ENCODE measurements around the gene SAT1. TPM values are rescaled to one million over a fixed set of nuclear protein-coding genes. Genes with fewer than 3 reads are reported as not detected.

Gene SAT1
- total and polyA plus RNA-seq, 10 of the 15 experiments (the other 5 are each of a cell fraction or from before 2014, with no cell fraction given) = 42.2 to 234 (median 60.4) TPM

GRCh38 chrX:23782863-23783588, at the start of gene SAT1 (continued):
- TF ChIP-seq KDM1A (IDR thresholded peaks at IDR 0.05; ENCODE audit: borderline replicate concordance) (no peak), CEBPZ (IDR thresholded peaks at IDR 0.05; ENCODE audit: low read depth, low read length) (no peak), POLR2AphosphoS2 (IDR thresholded peaks at IDR 0.05; ENCODE audit: low read depth, low read length) (peak; percentile 99), RUNX3 (IDR thresholded peaks at IDR 0.05; ENCODE audit: low read length) (peak; percentile 26), ELK1 (IDR thresholded peaks at IDR 0.05; ENCODE audit: low read depth, low read length) (peak; percentile 43; the same call in 1 of the 2 replicates), MEF2A (IDR thresholded peaks at IDR 0.05; ENCODE audit: insufficient read depth, low read depth, low read length) (no peak), ZNF622 (IDR thresholded peaks at IDR 0.05) (no peak), SKIL (IDR thresholded peaks at IDR 0.05; ENCODE audit: low read depth, poor library complexity, severe bottlenecking) (no peak), IKZF1 (conservative IDR thresholded peaks at IDR 0.05) (peak; percentile 45), EZH2 (IDR thresholded peaks at IDR 0.05; ENCODE audit: borderline replicate concordance, control insufficient read depth, low read depth, low read length) (no peak), ATF7 (IDR thresholded peaks at IDR 0.05; ENCODE audit: low read depth) (0 out of 2 replicates have a peak, but pooled peaks have one; percentile 24), GATAD2B (conservative IDR thresholded peaks at IDR 0.05; ENCODE audit: low read depth) (no peak; the same call in 1 of the 2 replicates), RELA (IDR thresholded peaks at IDR 0.05; ENCODE audit: borderline replicate concordance, partially characterized antibody) (no peak), TARDBP (IDR thresholded peaks at IDR 0.05; ENCODE audit: borderline replicate concordance) (no peak)
- TF ChIP-seq, protein P1, sequence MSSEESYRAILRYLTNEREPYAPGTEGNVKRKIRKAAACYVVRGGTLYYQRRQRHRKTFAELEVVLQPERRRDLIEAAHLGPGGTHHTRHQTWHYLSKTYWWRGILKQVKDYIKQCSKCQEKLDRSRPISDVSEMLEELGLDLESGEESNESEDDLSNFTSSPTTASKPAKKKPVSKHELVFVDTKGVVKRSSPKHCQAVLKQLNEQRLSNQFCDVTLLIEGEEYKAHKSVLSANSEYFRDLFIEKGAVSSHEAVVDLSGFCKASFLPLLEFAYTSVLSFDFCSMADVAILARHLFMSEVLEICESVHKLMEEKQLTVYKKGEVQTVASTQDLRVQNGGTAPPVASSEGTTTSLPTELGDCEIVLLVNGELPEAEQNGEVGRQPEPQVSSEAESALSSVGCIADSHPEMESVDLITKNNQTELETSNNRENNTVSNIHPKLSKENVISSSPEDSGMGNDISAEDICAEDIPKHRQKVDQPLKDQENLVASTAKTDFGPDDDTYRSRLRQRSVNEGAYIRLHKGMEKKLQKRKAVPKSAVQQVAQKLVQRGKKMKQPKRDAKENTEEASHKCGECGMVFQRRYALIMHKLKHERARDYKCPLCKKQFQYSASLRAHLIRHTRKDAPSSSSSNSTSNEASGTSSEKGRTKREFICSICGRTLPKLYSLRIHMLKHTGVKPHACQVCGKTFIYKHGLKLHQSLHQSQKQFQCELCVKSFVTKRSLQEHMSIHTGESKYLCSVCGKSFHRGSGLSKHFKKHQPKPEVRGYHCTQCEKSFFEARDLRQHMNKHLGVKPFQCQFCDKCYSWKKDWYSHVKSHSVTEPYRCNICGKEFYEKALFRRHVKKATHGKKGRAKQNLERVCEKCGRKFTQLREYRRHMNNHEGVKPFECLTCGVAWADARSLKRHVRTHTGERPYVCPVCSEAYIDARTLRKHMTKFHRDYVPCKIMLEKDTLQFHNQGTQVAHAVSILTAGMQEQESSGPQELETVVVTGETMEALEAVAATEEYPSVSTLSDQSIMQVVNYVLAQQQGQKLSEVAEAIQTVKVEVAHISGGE (CRISPR knock-in tag; IDR thresholded peaks at IDR 0.05) = no peak
- TF ChIP-seq, protein P2, sequence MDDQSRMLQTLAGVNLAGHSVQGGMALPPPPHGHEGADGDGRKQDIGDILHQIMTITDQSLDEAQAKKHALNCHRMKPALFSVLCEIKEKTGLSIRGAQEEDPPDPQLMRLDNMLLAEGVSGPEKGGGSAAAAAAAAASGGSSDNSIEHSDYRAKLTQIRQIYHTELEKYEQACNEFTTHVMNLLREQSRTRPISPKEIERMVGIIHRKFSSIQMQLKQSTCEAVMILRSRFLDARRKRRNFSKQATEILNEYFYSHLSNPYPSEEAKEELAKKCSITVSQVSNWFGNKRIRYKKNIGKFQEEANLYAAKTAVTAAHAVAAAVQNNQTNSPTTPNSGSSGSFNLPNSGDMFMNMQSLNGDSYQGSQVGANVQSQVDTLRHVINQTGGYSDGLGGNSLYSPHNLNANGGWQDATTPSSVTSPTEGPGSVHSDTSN (IDR thresholded peaks at IDR 0.05; ENCODE audit: insufficient replicate concordance, low read depth, low read length) = peak; percentile 52
